Mammary epithelial cell (primary cell): ENCODE measurements around the gene RAPGEF2.

Experiments used
- CTCF ChIP-seq, 2 donors: IDR thresholded peaks in 1 of 2; conservative IDR thresholded peaks in 1 of 2; 2 replicates each; pipeline ENCODE4 v1.5.1; 2011 to 2012; ENCODE audit warnings: inconsistent platforms in 2 of 2, low read length in 2 of 2, mild to moderate bottlenecking in 2 of 2, control low read depth in 1 of 2, low read depth in 1 of 2; ENCODE audit not compliant: insufficient read depth in 1 of 2; ENCODE audit errors: extremely low read depth in 1 of 2
- EZH2 ChIP-seq: IDR thresholded peaks from 2 replicates; pipeline ENCODE4 v1.6.1; 2012; ENCODE audit warnings: low read length, inconsistent platforms, borderline replicate concordance

DNA sequence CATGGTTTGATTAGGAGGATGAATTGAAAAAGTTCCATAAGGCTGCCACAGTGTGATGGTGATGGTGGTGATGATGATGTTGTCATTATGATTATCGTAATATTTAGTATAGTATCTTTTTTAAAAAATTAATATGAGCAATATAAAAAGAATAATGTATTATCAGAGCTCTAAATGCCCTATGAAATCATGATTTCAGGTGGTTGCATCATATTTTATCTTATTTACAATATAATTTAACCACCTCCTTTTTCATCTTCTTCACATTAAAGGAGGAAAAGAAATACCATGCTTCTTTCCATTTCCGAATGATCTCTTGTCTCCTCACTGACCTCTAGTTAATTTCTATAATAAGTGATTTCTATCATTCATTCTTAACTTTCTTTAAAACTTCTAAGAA, 225.9 kb downstream of the RAPGEF2 start:
- TF ChIP-seq CTCF (conservative IDR thresholded peaks at IDR 0.05 in 1 of 2, IDR thresholded peaks at IDR 0.05 in 1 of 2; ENCODE audit: extremely low read depth in 1 of 2, insufficient read depth in 1 of 2, low read depth in 1 of 2, low read length in 2 of 2) (no peak), EZH2 (no peak)
